A549 (cell line): Measurements from ENCODE around the gene XRCC3.

Source experiments
- CHD4 ChIP-seq: fragments of 200-600 bp; sonication (generic); IDR thresholded peaks from 2 replicates; pipeline ENCODE4 v1.6.1; 2016; ENCODE audit warnings: antibody characterized with exemption, mild to moderate bottlenecking, borderline replicate concordance
- HDAC2 ChIP-seq: fragments of 200-600 bp; sonication (generic); IDR thresholded peaks from 2 replicates; pipeline ENCODE4 v1.6.1; 2016
- POLR2A ChIP-seq: IDR thresholded peaks from 2 replicates; pipeline ENCODE4 v1.6.1; 2012; ENCODE audit warnings: mild to moderate bottlenecking, low read length
- TF ChIP-seq, protein P1 (sequence below): fragments of >200 bp; sonication (Bioruptor Twin); formaldehyde crosslinking; IDR thresholded peaks from 3 replicates; pipeline ENCODE4 v1.5.1; 2016

GRCh38 chr14:103730490-103731035 lies 15.3 kb upstream of the XRCC3 start:
- TF ChIP-seq, protein P1, sequence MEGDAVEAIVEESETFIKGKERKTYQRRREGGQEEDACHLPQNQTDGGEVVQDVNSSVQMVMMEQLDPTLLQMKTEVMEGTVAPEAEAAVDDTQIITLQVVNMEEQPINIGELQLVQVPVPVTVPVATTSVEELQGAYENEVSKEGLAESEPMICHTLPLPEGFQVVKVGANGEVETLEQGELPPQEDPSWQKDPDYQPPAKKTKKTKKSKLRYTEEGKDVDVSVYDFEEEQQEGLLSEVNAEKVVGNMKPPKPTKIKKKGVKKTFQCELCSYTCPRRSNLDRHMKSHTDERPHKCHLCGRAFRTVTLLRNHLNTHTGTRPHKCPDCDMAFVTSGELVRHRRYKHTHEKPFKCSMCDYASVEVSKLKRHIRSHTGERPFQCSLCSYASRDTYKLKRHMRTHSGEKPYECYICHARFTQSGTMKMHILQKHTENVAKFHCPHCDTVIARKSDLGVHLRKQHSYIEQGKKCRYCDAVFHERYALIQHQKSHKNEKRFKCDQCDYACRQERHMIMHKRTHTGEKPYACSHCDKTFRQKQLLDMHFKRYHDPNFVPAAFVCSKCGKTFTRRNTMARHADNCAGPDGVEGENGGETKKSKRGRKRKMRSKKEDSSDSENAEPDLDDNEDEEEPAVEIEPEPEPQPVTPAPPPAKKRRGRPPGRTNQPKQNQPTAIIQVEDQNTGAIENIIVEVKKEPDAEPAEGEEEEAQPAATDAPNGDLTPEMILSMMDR: no peak
- no peak for TF ChIP-seq POLR2A
- no peak for TF ChIP-seq CHD4
- TF ChIP-seq HDAC2: no peak
